GM12872 (cell line): ENCODE measurements around the gene DLGAP1.
A peak's percentile ranks its signal among the peaks of the same experiment; 100 is the strongest.

ENCODE experiments used
- CTCF ChIP-seq: IDR thresholded peaks from 3 replicates; pipeline ENCODE4 v1.5.1; 2011; ENCODE audit warnings: low read depth, mild to moderate bottlenecking, low read length, moderate library complexity; ENCODE audit not compliant: insufficient read depth

DLGAP1 gene

GRCh38 chr18:3597409-3598357 lies 857.4 kb downstream of the DLGAP1 start:
- TF ChIP-seq CTCF: no peak

- TF ChIP-seq CTCF: peak; percentile 76
Observed at GRCh38 chr18:3596637-3597384, 858.3 kb downstream of the DLGAP1 start.

GRCh38 chr18:3596324-3596636 lies 858.8 kb downstream of the DLGAP1 start:
- no peak for TF ChIP-seq CTCF

GRCh38 chr18:3595369-3596273 lies 859.5 kb downstream of the DLGAP1 start:
- no peak for TF ChIP-seq CTCF

GRCh38 chr18:3594760-3595368 lies 860.2 kb downstream of the DLGAP1 start:
- TF ChIP-seq CTCF: no peak

GRCh38 chr18:3593904-3594759 lies 861.0 kb downstream of the DLGAP1 start:
- peak; percentile 90 for TF ChIP-seq CTCF
